Activated CD4-positive, alpha-beta T cell treated with anti-CD3 and anti-CD28 coated beads for 36 hours (primary cell): ENCODE measurements around the gene CFAP57. TPM values are rescaled to one million over a fixed set of nuclear protein-coding genes. Genes with fewer than 3 reads are reported as not detected.

Experiments used
- ATAC-seq: fragments of 200-7000 bp; cut with Tn5 transposase; one replicate; pipeline ENCODE4 v1.10.0; 2021; ENCODE audit warnings: mild to moderate bottlenecking, moderate library complexity
- CTCF ChIA-PET: fragments of 350-600 bp; sonication (Branson Sonifier 250); formaldehyde crosslinking; loops from one replicate; lab custom pipeline; 2021; ENCODE audit warnings: antibody characterized with exemption; lab: Charles Lee
- POLR2A ChIA-PET: fragments of 350-600 bp; sonication (Branson Sonifier 250); formaldehyde crosslinking; loops from one replicate; lab custom pipeline; 2021; ENCODE audit warnings: antibody characterized with exemption, inconsistent platforms; lab: Charles Lee
- DNase-seq: peaks from one replicate; pipeline ENCODE4 v3.0.0-alpha.2; 2020
- H3K27ac Mint-ChIP-seq: one replicate; pipeline ENCODE4 v1.8.0; 2021; ENCODE audit warnings: mixed read lengths
- H3K27me3 Mint-ChIP-seq: one replicate; pipeline ENCODE4 v1.8.0; 2021; ENCODE audit warnings: mixed read lengths
- H3K36me3 Mint-ChIP-seq: one replicate; pipeline ENCODE4 v1.8.0; 2021; ENCODE audit warnings: low read depth, mixed read lengths
- H3K4me1 Mint-ChIP-seq: one replicate; pipeline ENCODE4 v1.8.0; 2021; ENCODE audit warnings: mixed read lengths
- H3K4me3 Mint-ChIP-seq: one replicate; pipeline ENCODE4 v1.8.0; 2021; ENCODE audit warnings: mild to moderate bottlenecking, moderate library complexity, mixed read lengths
- H3K9me3 Mint-ChIP-seq: one replicate; pipeline ENCODE4 v1.8.0; 2021; ENCODE audit warnings: low read depth, mixed read lengths
- intact Hi-C, 2 experiments: fragments of 100-400 bp; cut with DNase I in 1 of 2; cut with micrococcal nuclease in 1 of 2; formaldehyde crosslinking; loops; one replicate each; pipeline versions ENCODE4 v1.14.2 to v1.15.1; 2022 to 2024; cut with DNase I, micrococcal nuclease
- total RNA-seq, 2 experiments: library from RNA; stranded (reverse); gene quantifications; one replicate each; pipeline ENCODE4 v1.2.3, GENCODE V29; 2021

The CFAP57 gene
- total RNA-seq, 2 experiments from 2014 or later, result 0.11 TPM; not detected in 1

DNA sequence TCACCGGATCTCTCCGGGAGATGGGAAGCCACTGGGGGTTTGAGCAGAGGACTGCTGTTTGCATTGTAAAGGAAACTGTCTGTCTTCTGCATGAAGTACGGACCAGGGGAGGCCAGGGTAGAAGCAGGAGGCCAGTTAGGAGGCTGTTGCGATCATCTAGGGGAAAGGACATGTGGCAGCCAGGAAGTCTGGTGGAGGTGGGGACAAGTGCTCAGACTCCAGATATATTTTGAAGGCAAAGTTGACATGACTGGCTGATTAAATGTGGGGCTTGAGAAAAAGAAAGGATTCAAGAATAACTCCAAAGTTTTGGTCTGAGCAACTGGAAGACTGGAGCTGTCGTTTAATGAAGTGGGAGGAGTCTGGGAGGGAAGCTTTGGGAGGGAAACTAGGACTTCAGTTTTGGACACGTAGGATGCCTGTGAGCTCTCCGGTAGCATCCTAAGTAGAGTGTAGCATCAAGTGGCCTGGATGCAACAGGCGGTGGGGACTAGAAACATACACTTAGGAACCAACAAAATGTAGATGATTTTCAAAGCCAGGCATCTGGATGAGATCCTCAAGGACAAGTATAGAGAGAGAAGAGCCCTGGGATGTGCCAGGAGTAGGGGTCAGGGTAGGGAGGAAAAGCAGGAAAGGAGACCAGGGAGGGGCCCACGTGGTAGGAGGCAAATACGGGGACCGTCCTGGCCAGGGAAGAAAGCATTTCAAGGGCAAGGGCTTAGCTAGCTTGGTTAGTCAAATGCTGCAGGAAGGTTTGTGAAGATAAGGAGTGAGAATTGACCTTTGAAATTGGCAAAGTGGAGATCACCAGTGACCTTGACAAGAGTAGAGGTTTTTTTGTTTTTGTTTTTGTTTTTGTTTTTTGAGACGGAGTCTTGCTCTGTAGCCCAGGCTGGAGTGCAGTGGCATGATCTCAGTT lies 116.9 kb downstream of the CFAP57 start:
- Mint-ChIP-seq H3K36me3 (no peaks in the 10 kb centered on the region), H3K4me1 (no peaks in the 10 kb centered on the region), H3K4me3 (no peak overlapping the region), H3K9me3 (no peaks in the 10 kb centered on the region), H3K27ac (no peak overlapping the region), H3K27me3 (no peaks in the 10 kb centered on the region)
- POLR2A ChIA-PET, result no interaction called here
- CTCF ChIA-PET, result interaction anchor here (0.7 to 0.8 kb wide), 2 partner anchors 17 to 375 kb away, joined by 3 read pairs; no protein-coding TSS in a partner anchor
- no peak for DNase-seq
- no peak for ATAC-seq
- intact Hi-C loops, result no loop called here

DNA sequence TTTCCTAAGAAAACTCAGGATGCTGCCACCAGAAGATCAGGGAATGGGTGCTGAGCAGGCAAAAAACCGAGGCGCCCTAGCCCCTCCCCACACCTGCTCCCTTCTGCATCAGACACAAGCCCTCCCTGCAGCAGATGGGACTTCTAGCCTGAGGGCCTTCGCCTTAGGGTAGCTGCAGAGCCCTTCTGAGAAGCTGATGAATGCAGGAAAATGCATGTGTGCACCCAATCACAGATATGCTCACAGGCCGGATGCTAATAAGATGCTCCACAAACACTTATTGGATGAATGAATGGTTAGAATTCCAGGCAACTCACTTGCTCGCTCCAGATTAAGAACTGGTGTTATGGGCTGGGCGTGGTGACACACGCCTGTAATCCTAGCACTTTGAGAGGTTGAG lies 120.1 kb downstream of the CFAP57 start:
- H3K4me1 Mint-ChIP-seq, result peaks cover 19% of the 10 kb centered on the region
- intact Hi-C loops, result no loop called here
- no peaks in the 10 kb centered on the region for H3K27me3 Mint-ChIP-seq
- no peak overlapping the region for H3K27ac Mint-ChIP-seq
- ATAC-seq, result no peak
- ChIA-PET POLR2A (no interaction called here), CTCF (no interaction called here)
- H3K9me3 Mint-ChIP-seq, result no peaks in the 10 kb centered on the region
- DNase-seq, result no peak
- no peaks in the 10 kb centered on the region for H3K36me3 Mint-ChIP-seq
- no peak overlapping the region for H3K4me3 Mint-ChIP-seq

DNA sequence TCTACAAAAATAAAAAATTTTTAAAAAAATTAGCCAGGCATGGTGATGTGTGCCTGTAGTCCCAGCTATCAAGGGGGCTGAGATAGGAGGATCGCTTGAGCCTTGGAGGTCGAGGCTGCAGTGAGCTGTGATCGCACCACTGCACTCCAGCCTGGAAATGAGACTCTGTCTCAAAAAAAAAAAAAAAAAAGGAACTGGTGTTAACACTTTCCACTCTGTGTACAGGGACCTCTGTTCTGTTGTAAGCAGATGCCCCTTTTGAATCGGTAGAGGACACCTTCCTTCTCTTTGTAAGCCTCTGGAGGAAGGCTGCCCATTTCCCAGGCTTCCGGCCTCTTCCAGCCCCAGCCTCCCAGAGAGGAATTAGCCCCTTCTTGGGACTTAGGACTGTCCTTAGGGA lies 120.5 kb downstream of the CFAP57 start:
- intact Hi-C loops, result no loop called here
- DNase-seq (no peak), ATAC-seq (no peak)
- ChIA-PET POLR2A (no interaction called here), CTCF (interaction anchor here (0.6 kb wide), 2 partner anchors 9 to 216 kb away, joined by 3 read pairs; no protein-coding TSS in a partner anchor)
- no peaks in the 10 kb centered on the region for H3K9me3 Mint-ChIP-seq
- H3K4me3 Mint-ChIP-seq, result no peak overlapping the region
- H3K27ac Mint-ChIP-seq, result no peak overlapping the region
- H3K36me3 Mint-ChIP-seq, result no peaks in the 10 kb centered on the region
- peaks cover 19% of the 10 kb centered on the region for H3K4me1 Mint-ChIP-seq
- no peaks in the 10 kb centered on the region for H3K27me3 Mint-ChIP-seq

DNA sequence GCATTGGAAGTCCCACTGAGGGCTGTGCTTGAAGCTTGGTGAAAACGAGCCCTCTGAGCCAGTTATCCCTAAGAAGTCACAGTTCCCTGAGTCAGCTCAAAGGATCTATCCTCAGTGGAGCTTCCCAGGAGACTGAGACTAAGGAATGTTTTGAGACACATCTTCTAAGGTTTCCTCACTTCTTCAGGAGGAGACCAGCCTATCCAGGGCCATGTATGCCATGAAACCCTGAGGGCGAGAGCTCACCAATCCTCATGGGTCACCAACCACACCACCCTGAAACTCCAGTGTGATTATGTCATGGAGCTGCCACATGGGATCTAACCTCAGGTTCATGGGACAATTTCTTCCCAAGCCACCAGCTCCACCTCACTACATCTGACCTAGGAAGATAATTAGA lies 121.0 kb downstream of the CFAP57 start:
- POLR2A ChIA-PET, result no interaction called here
- intact Hi-C loops, result no loop called here
- Mint-ChIP-seq H3K36me3 (no peaks in the 10 kb centered on the region), H3K9me3 (no peaks in the 10 kb centered on the region), H3K4me3 (no peak overlapping the region), H3K27ac (no peak overlapping the region), H3K4me1 (peaks cover 19% of the 10 kb centered on the region), H3K27me3 (no peaks in the 10 kb centered on the region)
- no peak for DNase-seq
- no peak for ATAC-seq
- CTCF ChIA-PET, result interaction anchor here (0.6 to 1.2 kb wide), 4 partner anchors 9 to 215 kb away, joined by 3 to 4 read pairs (median 3); no protein-coding TSS in a partner anchor

DNA sequence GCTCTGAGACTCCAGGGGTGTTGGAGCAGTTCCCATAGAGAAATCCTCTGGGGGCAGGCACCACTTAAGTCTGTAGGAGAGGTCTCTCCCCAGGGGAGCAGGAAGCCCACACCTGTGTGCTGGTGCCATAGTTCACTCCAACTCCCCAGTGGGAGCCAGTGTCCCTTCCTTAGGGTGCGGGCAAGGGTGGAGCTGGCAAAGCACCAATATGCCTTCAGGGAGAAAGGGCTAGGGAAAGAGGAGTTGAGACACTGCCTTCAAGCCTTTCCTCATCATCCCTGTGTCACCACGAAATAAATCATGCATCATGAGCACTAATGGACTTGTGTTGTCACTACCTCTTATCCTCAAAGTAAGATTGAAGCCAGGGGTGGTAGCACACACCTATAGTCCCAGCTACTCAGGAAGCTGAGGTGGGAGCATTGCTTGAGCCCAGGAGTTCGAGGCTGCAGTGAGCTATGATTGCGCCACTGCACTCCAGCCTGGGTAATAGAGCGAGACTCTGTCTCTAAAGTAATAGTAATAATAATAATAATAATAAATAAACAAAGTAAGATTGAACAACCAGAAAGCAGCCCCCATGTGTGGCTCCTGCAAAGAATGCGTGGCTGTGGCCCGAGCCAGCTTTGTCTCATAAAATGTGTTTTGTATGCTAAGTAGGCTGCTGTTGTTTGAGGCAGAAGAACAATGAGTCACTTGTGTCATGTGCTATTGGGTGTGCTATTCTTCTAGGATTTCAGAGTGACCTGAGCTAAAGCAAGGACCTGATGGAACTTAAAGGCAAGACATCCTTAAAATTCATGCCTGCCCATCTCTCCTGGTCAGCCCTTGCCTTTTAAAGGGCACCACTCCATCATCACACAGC lies 122.0 kb downstream of the CFAP57 start:
- ATAC-seq (no peak), DNase-seq (no peak)
- H3K4me3 Mint-ChIP-seq, result no peak overlapping the region
- intact Hi-C loops, result no loop called here
- H3K27ac Mint-ChIP-seq, result no peak overlapping the region
- no peaks in the 10 kb centered on the region for H3K36me3 Mint-ChIP-seq
- ChIA-PET POLR2A (no interaction called here), CTCF (interaction anchor here (0.7 to 1.2 kb wide), 2 partner anchors 55 to 120 kb away, joined by 3 to 4 read pairs; no protein-coding TSS in a partner anchor)
- no peaks in the 10 kb centered on the region for H3K9me3 Mint-ChIP-seq
- H3K27me3 Mint-ChIP-seq, result no peaks in the 10 kb centered on the region
- peaks cover 19% of the 10 kb centered on the region for H3K4me1 Mint-ChIP-seq

DNA sequence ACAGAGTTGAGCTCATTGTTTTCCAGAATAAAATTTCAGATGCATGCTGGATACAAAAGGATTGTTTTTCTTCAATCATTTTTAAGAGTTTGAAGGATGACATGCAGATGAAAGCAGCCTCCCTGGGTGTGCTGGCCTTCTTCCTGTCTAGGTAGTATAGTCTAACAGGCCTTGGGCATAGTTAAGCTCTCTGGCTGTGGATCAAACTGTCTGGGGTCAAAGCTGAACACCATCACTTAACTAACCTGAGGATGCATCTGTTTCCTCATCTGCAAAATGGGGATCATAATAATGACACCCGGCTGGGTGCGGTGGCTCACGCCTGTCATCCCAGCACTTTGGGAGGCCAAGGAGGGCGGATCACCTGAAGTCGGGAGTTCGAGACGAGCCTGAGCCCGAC lies 122.6 kb downstream of the CFAP57 start:
- H3K36me3 Mint-ChIP-seq, result no peaks in the 10 kb centered on the region
- no peaks in the 10 kb centered on the region for H3K9me3 Mint-ChIP-seq
- CTCF ChIA-PET, result interaction anchor here (0.8 kb wide), 1 partner anchor 162 kb away, joined by 3 read pairs; no protein-coding TSS in a partner anchor
- H3K27me3 Mint-ChIP-seq, result no peaks in the 10 kb centered on the region
- H3K4me3 Mint-ChIP-seq, result no peak overlapping the region
- DNase-seq (no peak), ATAC-seq (no peak)
- intact Hi-C loops, result no loop called here
- H3K27ac Mint-ChIP-seq, result no peak overlapping the region
- peaks cover 19% of the 10 kb centered on the region for H3K4me1 Mint-ChIP-seq
- POLR2A ChIA-PET, result no interaction called here

DNA sequence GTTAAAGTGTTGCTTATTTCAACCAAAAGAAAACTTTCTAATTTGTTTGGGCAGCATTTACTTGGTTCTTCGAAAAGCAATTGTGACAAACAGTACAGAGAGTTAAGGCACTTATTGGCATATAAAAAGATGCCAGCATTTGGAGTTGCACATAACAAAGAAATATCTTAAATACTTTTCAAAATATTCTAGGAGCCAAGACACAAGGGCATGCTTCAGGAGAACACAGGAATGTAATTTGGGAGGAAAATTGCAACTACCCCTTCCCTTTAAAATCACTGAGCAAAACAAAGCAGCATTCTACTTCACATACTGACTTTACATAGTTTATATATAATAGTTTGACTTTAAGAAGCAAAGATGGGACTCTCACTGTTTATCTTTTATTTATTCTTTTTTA lies 124.1 kb downstream of the CFAP57 start:
- CTCF ChIA-PET, result no interaction called here
- no peak for DNase-seq
- POLR2A ChIA-PET, result no interaction called here
- Mint-ChIP-seq H3K36me3 (no peaks in the 10 kb centered on the region), H3K27ac (peak overlapping the region; percentile 32), H3K4me1 (peaks cover 19% of the 10 kb centered on the region), H3K27me3 (no peaks in the 10 kb centered on the region), H3K4me3 (no peak overlapping the region), H3K9me3 (no peaks in the 10 kb centered on the region)
- no peak for ATAC-seq
- intact Hi-C loops, result no loop called here

DNA sequence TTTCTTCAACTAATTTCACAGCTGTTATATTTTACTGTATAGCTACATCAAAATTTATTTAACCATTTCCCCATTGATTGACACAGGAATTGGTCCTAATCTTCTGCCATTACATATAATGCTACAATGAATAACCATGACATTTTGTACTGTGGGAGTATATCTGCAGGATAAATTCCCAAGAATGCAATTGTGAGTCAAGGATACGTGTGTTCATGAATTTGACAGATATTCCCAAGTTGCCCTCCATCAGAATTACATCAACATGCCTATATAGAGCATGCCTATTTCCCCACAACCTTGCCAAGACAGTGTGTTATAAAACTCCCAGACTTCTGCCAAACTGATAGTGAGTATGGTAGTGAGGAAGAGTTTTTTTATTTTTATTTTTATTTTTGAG lies 125.9 kb downstream of the CFAP57 start:
- POLR2A ChIA-PET, result no interaction called here
- CTCF ChIA-PET, result no interaction called here
- DNase-seq, result no peak
- ATAC-seq, result no peak
- Mint-ChIP-seq H3K9me3 (no peaks in the 10 kb centered on the region), H3K36me3 (no peaks in the 10 kb centered on the region), H3K27me3 (no peaks in the 10 kb centered on the region), H3K4me3 (no peak overlapping the region), H3K27ac (no peak overlapping the region), H3K4me1 (peaks cover 19% of the 10 kb centered on the region)
- intact Hi-C loops, result no loop called here

DNA sequence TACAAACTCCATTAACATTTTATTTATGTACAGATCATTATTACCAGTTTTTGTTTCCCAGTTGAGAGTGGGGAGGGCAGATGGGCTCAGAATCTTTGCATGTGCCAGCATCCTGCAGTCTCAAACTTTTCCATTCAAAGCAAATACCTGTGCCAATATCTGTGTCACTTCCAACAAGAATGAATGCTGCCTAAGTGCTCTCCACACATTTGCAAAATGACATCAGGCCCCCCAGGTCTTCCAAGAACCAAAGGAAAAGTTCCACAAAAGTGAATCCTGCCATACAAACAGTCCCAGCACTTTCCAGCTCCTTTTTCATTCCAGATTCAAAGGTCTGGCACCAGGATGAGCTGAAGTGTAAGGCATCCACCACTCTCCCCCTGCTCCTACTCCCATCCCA lies 127.0 kb downstream of the CFAP57 start:
- H3K27ac Mint-ChIP-seq, result no peak overlapping the region
- ATAC-seq, result no peak
- intact Hi-C loops, result no loop called here
- peaks cover 19% of the 10 kb centered on the region for H3K4me1 Mint-ChIP-seq
- POLR2A ChIA-PET, result no interaction called here
- H3K4me3 Mint-ChIP-seq, result no peak overlapping the region
- DNase-seq, result no peak
- no peaks in the 10 kb centered on the region for H3K27me3 Mint-ChIP-seq
- CTCF ChIA-PET, result no interaction called here
- no peaks in the 10 kb centered on the region for H3K9me3 Mint-ChIP-seq
- H3K36me3 Mint-ChIP-seq, result no peaks in the 10 kb centered on the region

DNA sequence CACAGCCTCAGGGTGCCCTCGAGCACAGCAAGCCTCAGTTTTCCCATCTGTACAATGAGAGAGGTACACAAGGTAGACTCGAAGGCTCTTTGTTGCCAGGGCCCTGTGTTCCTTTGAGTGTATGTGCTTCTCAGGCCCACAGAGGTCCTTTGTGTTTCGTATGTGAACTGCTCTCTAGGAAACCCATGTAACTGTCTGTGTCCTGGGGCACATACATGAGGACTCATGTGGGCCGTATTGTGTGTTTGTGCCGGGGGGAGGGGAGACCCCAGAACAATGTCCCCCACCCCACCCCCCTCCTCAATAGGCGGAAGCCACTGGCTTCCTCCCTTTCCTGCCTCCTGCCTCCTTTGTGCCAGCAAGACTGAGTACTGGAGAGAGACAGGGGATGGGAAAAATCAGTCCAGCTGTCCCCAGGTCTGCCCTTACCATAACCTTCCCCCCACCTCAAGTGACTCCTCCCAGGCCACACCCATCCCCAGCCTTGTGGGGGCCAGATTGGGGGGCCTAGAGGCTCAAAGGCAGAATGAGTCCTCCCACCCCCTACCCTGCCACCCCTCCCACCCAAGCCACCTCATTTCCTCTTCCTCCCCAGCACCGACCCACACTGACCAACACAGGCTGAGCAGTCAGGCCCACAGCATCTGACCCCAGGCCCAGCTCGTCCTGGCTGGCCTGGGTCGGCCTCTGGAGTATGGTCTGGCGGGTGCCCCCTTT lies 128.4 kb downstream of the CFAP57 start, which contains the start of gene TIE1:
Gene TIE1, plus strand, starts transcription at position 605 of the 717 bp plus-strand sequence. Its CDS starts 90 bp downstream, at position 695.
- ATAC-seq (no peak), DNase-seq (no peak)
- Mint-ChIP-seq H3K36me3 (no peaks in the 10 kb centered on the region), H3K4me3 (no peak within 1 kb of the TSS), H3K27me3 (no peaks in the 10 kb centered on the region), H3K4me1 (peaks cover 10% of the 10 kb centered on the region), H3K9me3 (no peaks in the 10 kb centered on the region), H3K27ac (no peak within 1 kb of the TSS)
- ChIA-PET CTCF (no interaction called here), POLR2A (no interaction called here)
- intact Hi-C loops, result no loop called here

DNA sequence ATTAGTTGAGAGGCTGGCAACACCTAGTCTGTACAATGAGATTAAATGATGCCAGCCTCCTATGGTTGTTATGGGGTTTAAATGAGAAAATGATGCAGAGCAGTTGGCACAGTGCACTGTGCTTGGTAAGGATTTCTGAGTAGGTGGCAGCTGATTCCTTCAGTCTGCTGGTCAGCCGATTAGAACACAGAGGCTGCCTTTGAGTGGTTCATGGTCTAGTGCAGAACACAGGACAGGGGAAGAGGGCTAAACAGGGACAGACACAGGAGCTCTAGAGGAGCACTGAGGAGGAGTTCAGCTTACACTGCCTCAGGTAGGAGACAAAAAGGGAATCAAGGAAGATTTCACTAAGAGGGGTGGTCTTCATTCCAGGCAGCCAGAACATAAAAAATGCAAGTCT lies 130.1 kb downstream of the CFAP57 start:
- ATAC-seq (no peak), DNase-seq (no peak)
- intact Hi-C loops, result no loop called here
- no peak overlapping the region for H3K27ac Mint-ChIP-seq
- CTCF ChIA-PET, result no interaction called here
- H3K4me3 Mint-ChIP-seq, result no peak overlapping the region
- H3K4me1 Mint-ChIP-seq, result no peaks in the 10 kb centered on the region
- H3K27me3 Mint-ChIP-seq, result no peaks in the 10 kb centered on the region
- POLR2A ChIA-PET, result no interaction called here
- H3K36me3 Mint-ChIP-seq, result no peaks in the 10 kb centered on the region
- no peaks in the 10 kb centered on the region for H3K9me3 Mint-ChIP-seq
